CD1c-positive myeloid dendritic cell (primary cell): ENCODE data around the gene LBHD2.

ENCODE experiments used
- DNase-seq: peaks from one replicate; pipeline ENCODE4 v3.0.0-alpha.2; 2016; ENCODE audit errors: extremely low spot score

LBHD2 gene

GRCh38 chr14:103090481-103091020 is 6.5 kb downstream of the LBHD2 start:
- DNase-seq = no peak

GRCh38 chr14:103091041-103091882 is 7.3 kb downstream of the LBHD2 start:
- DNase-seq = peak; percentile 82

DNA sequence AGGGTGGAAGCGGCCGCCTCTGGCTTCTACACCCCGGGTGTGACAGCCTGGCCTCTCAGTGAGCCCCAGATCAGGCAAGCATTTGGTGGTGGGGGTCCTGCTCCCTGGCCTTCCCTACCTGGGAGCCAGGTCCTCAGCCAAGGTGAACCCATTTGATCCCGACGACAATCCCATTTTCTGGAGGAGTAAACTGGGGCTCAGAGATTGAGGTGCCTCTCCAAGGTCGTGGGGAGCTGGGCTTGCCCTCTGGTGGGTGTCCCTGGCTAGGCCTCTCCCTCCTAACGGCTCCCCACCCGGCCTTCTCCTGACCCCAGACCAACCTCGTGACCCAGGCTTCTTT is 7.8 kb downstream of the LBHD2 start:
- DNase-seq = no peak

DNA sequence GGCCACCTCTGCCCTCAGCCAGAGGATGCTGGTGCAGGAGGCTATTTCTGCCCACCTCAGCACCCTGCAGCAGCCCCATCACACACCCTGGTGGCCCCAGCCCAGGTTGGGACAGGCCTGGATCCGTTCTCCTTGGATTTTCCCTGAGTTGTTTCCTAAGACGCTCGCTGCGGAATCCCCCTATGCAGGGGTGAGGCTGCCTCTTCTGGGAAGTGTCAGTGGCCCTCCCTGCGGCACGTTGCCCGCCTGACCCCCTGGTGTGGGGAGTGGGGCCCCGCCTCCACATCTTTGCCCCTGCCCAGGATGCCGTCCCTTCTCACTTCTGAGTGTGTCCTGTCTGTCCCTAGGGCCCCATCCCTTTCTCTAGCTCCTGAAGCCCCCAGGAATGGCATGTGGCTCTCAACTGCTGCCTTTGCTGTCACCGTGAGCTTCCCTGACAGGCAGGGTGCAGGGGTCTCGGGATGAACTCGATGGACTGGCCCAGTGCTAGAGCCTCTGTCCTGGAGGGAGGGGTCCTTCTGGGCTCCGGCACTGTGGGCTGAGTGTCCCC is 9.9 kb downstream of the LBHD2 start:
- no peak for DNase-seq

DNA sequence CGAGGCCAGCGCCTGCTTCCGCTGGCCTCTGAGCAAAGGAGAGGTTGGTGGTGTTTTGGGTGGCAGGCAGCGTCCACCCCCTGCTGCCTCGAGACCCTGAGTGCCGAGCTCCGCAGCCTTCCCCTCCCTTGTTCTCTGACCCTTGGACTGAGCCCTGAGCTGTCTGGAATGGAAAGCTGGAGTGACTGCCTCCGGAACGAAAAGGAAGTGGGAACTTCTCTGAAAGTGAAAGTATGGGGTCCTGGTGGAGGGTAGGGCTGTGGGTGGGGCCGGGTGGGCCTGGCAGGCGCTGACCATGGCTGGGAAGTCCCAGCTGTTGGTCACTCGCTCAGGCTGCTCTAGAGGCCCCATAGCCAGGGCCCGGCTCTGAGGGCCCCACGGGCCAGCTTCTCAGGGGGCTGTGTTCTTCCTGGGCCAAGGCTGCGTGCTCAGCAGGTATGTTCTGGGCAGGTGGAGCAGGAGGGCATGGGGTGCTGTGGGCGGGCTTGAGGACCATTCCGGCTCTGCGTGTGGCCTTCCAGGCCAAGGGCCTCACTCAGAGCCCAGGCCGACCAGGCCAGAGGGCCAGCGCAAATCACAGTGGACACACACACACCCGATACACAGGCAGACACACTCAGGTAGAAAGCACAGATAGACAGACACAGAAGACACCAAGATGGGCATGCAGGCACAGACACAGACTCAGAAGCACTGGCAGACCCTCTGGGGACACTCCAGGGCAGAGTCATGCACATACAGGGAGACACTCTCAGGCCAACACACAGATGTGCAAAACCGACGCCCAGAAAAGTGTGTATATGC is 10.6 kb downstream of the LBHD2 start, which contains the start of gene EXOC3L4:
TSS of gene EXOC3L4 (plus strand) at position 320 of the 804 bp plus-strand sequence. CDS start 5,495 bp downstream, outside the sequence.
- DNase-seq = no peak

DNA sequence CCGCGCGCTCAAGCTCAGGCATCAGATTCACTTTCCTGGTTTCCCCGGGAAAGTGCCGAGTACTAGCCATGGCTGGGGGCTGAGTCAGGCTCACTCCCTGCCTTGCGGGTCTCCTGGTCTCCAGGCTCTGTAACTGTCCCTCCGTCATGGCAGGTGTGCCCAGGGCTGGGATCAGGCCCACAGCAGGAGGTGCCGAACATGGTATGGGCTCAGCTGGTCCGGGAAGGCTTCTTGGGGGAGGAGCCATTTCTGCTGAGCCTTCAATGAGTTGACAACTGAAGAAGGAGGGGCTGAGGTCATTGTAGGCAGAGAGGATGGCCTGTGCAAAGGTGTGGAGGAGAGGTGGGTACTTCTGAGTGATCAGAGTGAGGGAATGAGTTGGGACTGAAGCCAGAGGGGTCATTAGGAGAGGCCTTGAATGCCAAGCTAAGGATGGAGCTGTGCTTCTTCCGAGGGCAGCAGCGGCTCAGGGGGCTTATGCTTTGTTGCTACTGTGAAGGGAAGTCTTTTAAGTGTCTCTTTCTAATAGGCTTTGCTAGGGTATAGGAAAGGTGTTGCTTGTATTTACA is 11.3 kb downstream of the LBHD2 start:
- no peak for DNase-seq

DNA sequence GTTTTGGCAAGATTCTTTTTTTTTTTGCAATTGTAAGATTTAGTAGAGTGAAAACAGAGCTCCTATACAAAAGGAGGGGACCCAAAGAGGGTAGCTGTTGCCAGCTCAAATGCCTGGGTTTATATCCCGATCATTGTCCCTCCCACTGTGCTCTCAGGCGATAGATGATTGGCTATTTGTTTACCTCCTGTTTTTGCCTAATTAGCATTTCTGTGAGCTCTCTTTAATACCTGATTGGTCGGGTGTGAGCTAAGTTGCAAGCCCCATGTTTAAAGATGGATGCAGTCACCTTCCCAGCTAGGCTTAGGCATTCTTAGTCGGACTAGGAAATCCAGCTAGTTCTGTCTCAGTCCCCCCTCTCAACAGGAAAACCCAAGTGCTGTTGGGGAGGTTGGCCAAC is 12.4 kb downstream of the LBHD2 start:
- no peak for DNase-seq

DNA sequence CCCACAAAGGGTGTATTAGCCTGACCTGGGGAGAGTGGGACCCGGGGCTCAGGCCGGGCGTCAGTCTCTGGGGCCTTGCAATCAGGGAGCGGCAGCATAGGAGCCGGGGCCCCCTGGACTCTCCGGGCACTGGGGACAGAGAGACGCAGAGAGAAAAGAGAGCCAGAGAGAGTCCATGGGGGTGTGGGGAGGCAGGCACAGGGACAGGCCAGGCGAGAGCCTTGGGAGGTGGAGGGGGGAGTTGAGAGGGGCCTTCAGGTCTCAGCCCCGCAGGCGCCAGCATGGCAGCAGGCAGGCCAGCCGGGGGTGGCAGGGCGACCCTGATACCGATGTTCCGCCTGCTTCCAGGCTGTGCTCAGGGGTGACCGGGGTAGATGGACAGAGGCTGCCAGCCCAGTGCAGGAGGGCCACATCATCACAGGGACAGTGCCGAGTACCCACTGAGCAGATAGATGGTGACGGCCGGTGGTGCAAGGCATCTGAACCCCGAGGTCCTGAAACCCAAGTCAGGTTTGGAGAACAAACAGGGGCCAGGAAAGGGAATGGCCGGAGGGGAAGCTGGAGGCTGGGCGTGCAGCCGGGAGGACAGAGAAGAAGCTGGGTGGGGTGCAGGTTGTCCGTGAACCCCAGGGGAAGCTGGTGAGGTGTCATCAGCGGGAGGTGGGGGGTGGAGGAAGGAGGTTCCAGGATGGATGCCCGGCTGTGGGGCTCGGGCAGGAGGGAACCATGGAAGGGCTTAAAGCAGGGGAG is 13.4 kb downstream of the LBHD2 start:
- no peak for DNase-seq

- DNase-seq = no peak
Measured at GRCh38 chr14:103097994-103098957, 14.3 kb downstream of the LBHD2 start.

DNA sequence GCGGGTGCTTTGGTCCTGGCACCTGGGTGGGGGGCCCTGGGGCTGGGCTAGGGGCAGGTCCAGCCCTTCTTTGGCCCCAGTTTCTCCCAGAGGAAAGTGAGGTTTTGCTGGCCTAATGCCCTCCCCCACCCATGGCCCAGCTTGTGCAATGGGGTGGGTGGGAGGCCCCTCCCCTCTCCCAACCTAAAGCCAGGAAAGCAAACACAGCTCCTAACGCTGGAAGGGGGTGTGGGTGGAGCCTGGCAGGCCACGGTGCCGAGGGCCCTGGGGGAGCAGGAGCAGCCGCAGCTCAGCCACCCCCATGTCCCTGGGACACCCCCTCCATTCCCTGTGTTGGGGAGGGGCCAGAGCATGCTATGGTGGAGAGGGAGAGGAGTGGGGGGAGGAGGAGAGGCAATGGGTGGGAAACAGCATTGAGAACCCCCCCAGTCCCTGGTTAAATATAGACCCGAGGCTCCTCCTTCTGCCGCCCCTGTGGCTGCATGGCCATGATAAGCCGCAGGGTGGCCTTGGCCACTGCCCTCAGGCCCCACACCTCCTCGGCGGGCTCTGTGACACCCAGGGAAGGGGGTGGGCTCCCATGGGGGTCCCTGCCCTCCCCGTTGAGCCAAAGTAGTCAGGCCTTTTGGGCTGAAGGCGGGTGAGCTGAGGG is 15.2 kb downstream of the LBHD2 start:
- DNase-seq = no peak

DNA sequence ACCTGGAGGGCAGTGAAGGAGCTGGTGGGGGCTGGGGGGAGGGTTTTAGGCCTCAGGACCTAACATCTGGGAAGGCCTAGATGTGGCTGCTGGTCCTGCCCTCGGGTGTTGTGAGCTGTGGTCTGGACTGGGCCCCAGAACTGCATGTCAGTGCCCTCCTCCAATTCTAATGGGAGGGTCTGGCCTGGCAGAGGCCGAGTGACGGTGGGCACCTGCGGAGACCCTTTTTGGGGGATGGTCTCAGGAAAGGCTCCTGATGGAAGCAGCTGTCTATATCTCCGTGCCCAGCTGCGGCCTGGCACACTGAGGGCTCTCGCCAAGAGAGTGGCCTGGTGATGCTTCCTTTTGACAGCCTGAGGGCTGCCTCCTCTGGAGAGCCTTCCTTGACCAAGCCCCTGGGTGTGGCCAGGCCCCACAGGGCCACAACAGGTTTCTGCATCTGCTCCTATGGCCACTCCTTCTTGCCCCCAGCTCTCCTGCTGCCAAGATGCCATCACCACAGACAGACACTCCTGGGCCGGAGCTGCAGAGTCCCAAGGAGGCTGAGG is 15.8 kb downstream of the LBHD2 start:
- no peak for DNase-seq

GRCh38 chr14:103100281-103101121 is 16.5 kb downstream of the LBHD2 start:
- no peak for DNase-seq

DNA sequence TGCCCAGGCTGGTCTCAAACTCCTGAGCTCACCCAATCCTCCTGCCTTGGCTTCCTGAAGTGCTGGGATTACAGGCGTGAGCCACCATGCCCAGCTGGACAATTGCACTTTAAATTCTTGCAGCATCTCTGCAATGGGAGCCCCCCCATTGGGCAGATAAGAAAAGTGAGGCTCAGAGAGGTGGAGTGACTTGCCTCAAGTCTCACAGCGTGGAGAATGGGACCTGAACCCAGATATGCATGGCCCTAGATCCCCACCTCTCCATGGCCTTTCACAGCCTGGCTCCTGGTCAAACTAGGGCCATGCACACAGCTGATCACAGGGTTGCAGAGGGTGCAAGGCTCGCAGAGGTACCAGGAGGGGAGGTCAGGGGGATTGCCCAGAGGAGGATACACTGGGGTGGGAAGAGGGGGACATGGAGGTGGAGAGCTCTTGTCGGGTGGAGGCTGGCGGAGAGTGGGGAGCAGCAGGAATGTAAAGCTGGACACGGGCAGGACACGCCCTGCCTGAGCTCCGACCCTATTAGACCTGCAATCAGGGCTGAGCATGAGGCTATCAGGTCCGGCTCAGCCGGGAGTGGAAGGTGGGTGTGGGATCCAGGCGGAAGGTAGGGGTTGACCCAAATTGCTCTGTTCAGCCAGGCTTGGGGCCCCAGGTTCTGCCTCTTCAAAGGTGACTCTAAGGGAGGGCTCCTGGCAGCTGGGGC is 17.4 kb downstream of the LBHD2 start:
- DNase-seq = no peak

GRCh38 chr14:103101963-103102688 is 18.1 kb downstream of the LBHD2 start:
- DNase-seq = no peak

DNA sequence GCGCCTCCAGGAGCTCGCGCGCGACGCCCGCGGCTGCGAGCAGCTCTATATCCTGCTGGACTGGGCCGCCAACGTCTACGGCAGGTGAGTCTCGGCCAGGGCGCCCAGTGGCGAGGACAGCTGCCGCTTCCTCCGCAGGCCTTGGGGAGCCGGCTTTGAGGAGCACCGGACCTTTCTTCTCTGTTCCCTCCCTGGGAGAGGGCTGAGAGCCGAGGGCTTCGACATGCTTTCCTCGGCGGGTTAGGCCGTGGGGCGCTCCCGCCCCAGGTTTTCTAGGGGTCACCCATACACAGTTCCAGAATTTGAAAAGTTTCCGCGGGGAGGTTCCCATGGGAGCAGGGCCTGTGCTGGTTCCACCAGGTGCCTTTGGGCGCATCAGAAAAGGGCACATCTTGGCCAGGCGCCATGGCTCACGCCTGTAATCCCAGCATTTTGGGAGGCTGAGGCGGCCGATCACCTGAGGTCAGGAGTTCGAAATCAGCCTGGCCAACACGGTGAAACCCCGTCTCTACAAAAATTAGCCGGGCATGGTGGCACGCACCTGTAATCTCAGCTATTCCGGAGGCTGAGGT is 18.8 kb downstream of the LBHD2 start:
- no peak for DNase-seq

- peak; percentile 56 for DNase-seq
Measured at GRCh38 chr14:103103461-103104388, 19.7 kb downstream of the LBHD2 start.
